ENCODE data around the gene NFKB1. TPM values are rescaled to one million over a fixed set of nuclear protein-coding genes. Genes with fewer than 3 reads are reported as not detected.

The NFKB1 gene
- total and polyA plus RNA-seq, 5 experiments from 2014 or later, result 27.5 to 101 (median 82.2) TPM

Other genes starting within 250 kb of the NFKB1 start
- gene SLC39A8, start 155.9 kb upstream of the NFKB1 start, total RNA-seq, result 10 to 100 TPM; 13.1 to 13.7 TPM
- 10 to 100 TPM; 32.8 to 39.4 (median 35.2) TPM for gene SLC39A8, start 155.9 kb upstream of the NFKB1 start, polyA plus RNA-seq